Prostate gland (tissue), 2 donors: ENCODE measurements around the gene DRD5. TPM values are rescaled to one million over a fixed set of nuclear protein-coding genes. Genes with fewer than 3 reads are reported as not detected.

Experiments used
- DNase-seq: peaks from one replicate; pipeline ENCODE4 v3.0.0-alpha.2; 2019; ENCODE audit warnings: low spot score
- H3K27ac ChIP-seq, 2 donors: fragments of 200-600 bp; sonication (generic); 2 replicates each; pipeline ENCODE4 v1.5.1; 2017 to 2019
- H3K27me3 ChIP-seq: fragments of 200-600 bp; sonication (generic); replicated peaks from 2 replicates; pipeline ENCODE4 v1.5.1; 2019; ENCODE audit not compliant: insufficient read depth
- H3K36me3 ChIP-seq, 2 donors: fragments of 200-600 bp; sonication (generic); 1 replicate in 1 of 2; 2 replicates in 1 of 2; pipeline versions ENCODE4 v1.5.1 to v1.8.1; 2017 to 2019
- H3K4me1 ChIP-seq: fragments of 200-600 bp; sonication (generic); replicated peaks from 2 replicates; pipeline ENCODE4 v1.5.1; 2019
- H3K4me3 ChIP-seq, 2 donors: fragments of 200-600 bp; sonication (generic); 2 replicates each; pipeline ENCODE4 v1.5.1; 2017 to 2019
- H3K9me3 ChIP-seq: fragments of 200-600 bp; sonication (generic); 2 replicates; pipeline ENCODE4 v1.5.1; 2017
- POLR2A ChIP-seq: fragments of 450-650 bp; IDR thresholded peaks from one replicate; pipeline ENCODE4 v1.6.1; 2016; ENCODE audit warnings: antibody characterized with exemption, mild to moderate bottlenecking
- POLR2AphosphoS5 ChIP-seq: sonication (generic); formaldehyde crosslinking; IDR thresholded peaks from one replicate; pipeline ENCODE4 v1.6.1; 2017; ENCODE audit warnings: antibody characterized with exemption
- WGBS: methylation state at CpG from one replicate; pipeline ENCODE4 v1.1.5; 2018; 5-methylcytosine and 5-hydroxymethylcytosine counted together
- intact Hi-C: fragments of 100-400 bp; cut with DNase I; formaldehyde crosslinking; loops from one replicate; pipeline ENCODE4 v1.14.2; 2022
- small RNA-seq, 2 donors: library from RNA; depleted of rRNA; stranded (forward); fragments of <200 nt; gene quantifications; one replicate each; pipeline ENCODE3, GENCODE V24; 2016
- total RNA-seq, 2 donors: library from RNA; depleted of rRNA; stranded (reverse); fragments of >200 nt; gene quantifications; one replicate each; pipeline ENCODE4 v1.1.0, GENCODE V29; 2016
- TF ChIP-seq, protein P1 (sequence below), 4 experiments: fragments of 200-600 bp in 2 of 4; fragments of 450-650 bp in 2 of 4; sonication (generic) in 2 of 4; IDR thresholded peaks; 1 replicate in 3 of 4; 2 replicates in 1 of 4; pipeline ENCODE4 v1.5.1; 2016 to 2019; ENCODE audit warnings: antibody characterized with exemption in 4 of 4, mild to moderate bottlenecking in 2 of 4, moderate library complexity in 2 of 4

The DRD5 gene
- total RNA-seq, 2 donors from 2014 or later: not detected

DNA sequence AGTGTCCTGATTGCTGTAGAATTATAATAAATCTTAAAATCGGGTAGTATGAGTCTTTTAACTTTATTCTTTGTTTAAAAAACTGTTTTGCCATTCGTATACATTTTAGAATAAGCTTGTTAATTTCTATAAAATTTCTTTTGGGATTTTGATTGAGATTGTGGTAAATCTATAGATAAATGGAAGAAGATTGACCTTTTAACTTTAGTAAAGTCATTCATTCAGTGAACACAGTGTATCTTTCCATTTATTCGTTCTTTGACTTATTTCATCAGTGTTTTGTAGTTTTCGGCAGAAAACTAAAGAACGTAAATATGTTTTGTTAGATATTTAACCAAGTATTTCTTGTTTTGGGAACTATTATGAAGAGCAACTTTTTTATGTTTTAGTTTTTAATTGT lies 38.9 kb downstream of the DRD5 start:
- Histone ChIP-seq H3K36me3 (no peaks in the 10 kb centered on the region), H3K4me3 (no peak overlapping the region), H3K9me3 (no peaks in the 10 kb centered on the region), H3K4me1 (no peaks in the 10 kb centered on the region), H3K27me3 (no peaks in the 10 kb centered on the region), H3K27ac (no peak overlapping the region)
- intact Hi-C loops: no loop called here
- no peak for DNase-seq
- 77% methylated on average over 5 of the region's 5 CpGs for WGBS
- TF ChIP-seq, protein P1, sequence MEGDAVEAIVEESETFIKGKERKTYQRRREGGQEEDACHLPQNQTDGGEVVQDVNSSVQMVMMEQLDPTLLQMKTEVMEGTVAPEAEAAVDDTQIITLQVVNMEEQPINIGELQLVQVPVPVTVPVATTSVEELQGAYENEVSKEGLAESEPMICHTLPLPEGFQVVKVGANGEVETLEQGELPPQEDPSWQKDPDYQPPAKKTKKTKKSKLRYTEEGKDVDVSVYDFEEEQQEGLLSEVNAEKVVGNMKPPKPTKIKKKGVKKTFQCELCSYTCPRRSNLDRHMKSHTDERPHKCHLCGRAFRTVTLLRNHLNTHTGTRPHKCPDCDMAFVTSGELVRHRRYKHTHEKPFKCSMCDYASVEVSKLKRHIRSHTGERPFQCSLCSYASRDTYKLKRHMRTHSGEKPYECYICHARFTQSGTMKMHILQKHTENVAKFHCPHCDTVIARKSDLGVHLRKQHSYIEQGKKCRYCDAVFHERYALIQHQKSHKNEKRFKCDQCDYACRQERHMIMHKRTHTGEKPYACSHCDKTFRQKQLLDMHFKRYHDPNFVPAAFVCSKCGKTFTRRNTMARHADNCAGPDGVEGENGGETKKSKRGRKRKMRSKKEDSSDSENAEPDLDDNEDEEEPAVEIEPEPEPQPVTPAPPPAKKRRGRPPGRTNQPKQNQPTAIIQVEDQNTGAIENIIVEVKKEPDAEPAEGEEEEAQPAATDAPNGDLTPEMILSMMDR (IDR thresholded peaks at IDR 0.05): no peak
- TF ChIP-seq POLR2AphosphoS5: no peak
- no peak for TF ChIP-seq POLR2A

GRCh38 chr4:9825049-9825448 lies 43.6 kb downstream of the DRD5 start:
- TF ChIP-seq, protein P1 (IDR thresholded peaks at IDR 0.05): no peak
- no peak for TF ChIP-seq POLR2A
- TF ChIP-seq POLR2AphosphoS5: no peak

GRCh38 chr4:9826551-9826950 lies 45.1 kb downstream of the DRD5 start:
- Histone ChIP-seq H3K36me3 (no peaks in the 10 kb centered on the region), H3K27me3 (no peaks in the 10 kb centered on the region), H3K27ac (no peak overlapping the region), H3K4me3 (no peak overlapping the region), H3K4me1 (no peaks in the 10 kb centered on the region), H3K9me3 (no peaks in the 10 kb centered on the region)
- DNase-seq: no peak
- TF ChIP-seq POLR2AphosphoS5 (no peak), POLR2A (no peak)
- TF ChIP-seq, protein P1 (IDR thresholded peaks at IDR 0.05): no peak
- intact Hi-C loops: no loop called here
- WGBS: 98% methylated on average over 1 of the region's 1 CpG

More at GRCh38 chr4:9825049-9825448, 43.6 kb downstream of the DRD5 start:
- Histone ChIP-seq H3K9me3 (no peaks in the 10 kb centered on the region), H3K36me3 (no peaks in the 10 kb centered on the region), H3K4me3 (no peak overlapping the region), H3K27me3 (no peaks in the 10 kb centered on the region), H3K4me1 (no peaks in the 10 kb centered on the region), H3K27ac (no peak overlapping the region)
- 75% methylated on average over 3 of the region's 3 CpGs for WGBS
- DNase-seq: no peak
- intact Hi-C loops: no loop called here

GRCh38 chr4:9832640-9833039 lies 51.2 kb downstream of the DRD5 start:
- no peaks in the 10 kb centered on the region for H3K4me1 ChIP-seq
- H3K4me3 ChIP-seq: no peak overlapping the region
- no peaks in the 10 kb centered on the region for H3K36me3 ChIP-seq
- TF ChIP-seq, protein P1 (IDR thresholded peaks at IDR 0.05): no peak
- TF ChIP-seq POLR2A: no peak
- no peak for TF ChIP-seq POLR2AphosphoS5
- H3K9me3 ChIP-seq: no peaks in the 10 kb centered on the region
- no peak overlapping the region for H3K27ac ChIP-seq
- intact Hi-C loops: no loop called here
- no peaks in the 10 kb centered on the region for H3K27me3 ChIP-seq
- DNase-seq: no peak
- WGBS: 90% methylated on average over 2 of the region's 2 CpGs

DNA sequence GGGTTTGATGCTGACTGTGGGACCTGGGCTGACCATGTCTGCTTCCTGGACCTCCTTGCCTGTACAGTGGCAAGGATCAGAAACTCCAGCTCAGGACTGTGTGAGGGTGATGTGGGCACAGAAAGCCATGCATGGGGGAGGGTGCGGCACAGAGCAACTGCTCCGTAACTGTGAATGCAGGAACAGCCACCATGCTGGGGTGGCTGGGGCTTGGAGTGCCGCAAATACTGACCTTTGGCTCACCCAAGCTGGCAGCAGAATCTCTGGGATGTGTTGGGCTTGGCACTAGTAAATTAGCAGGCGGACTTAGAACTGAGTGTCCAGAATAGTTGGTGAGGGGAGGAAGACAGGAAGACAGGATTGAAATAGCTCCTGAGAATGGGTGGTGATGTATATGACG lies 52.0 kb downstream of the DRD5 start:
- TF ChIP-seq POLR2A (no peak), POLR2AphosphoS5 (no peak)
- TF ChIP-seq, protein P1 (IDR thresholded peaks at IDR 0.05): no peak
- no peak overlapping the region for H3K4me3 ChIP-seq
- H3K9me3 ChIP-seq: no peaks in the 10 kb centered on the region
- H3K36me3 ChIP-seq: no peaks in the 10 kb centered on the region
- intact Hi-C loops: no loop called here
- no peak for DNase-seq
- H3K27ac ChIP-seq: no peak overlapping the region
- no peaks in the 10 kb centered on the region for H3K4me1 ChIP-seq
- H3K27me3 ChIP-seq: no peaks in the 10 kb centered on the region
- 93% methylated on average over 5 of the region's 5 CpGs for WGBS

Small RNA genes within 50 kb of the gene (small RNA-seq; reads per million reads assigned to genes)
- gene RNA5SP154: 0 reads per million in 2 donors

Other genes starting within 250 kb of the DRD5 start
- 10 to 100 TPM in 1 of 2 donors, 1 to 10 TPM in 1; 9.8 to 15.3 TPM for gene SLC2A9, start 239.9 kb downstream of the DRD5 start, total RNA-seq